GM13977 (cell line): ENCODE data around the gene PLAAT2.

ENCODE experiments used
- DNase-seq: peaks from one replicate; pipeline ENCODE4 v3.0.0; 2012; ENCODE audit warnings: low spot score
- CTCF ChIP-seq: IDR thresholded peaks from 2 replicates; pipeline ENCODE4 v1.5.1; 2012; ENCODE audit warnings: mild to moderate bottlenecking, control low read depth; ENCODE audit not compliant: insufficient read depth; ENCODE audit errors: extremely low read depth, missing control alignments
- in situ Hi-C: fragments of 300-500 bp; cut with MboI; formaldehyde crosslinking; loops from one replicate; pipeline ENCODE4 v1.12.0; 2022; ENCODE audit warnings: low sequenced_read_pairs, low pct_unique_long_range_greater_than_20kb, mixed read lengths, inconsistent platforms; ENCODE audit not compliant: unreplicated experiment

PLAAT2 gene

GRCh38 chr11:63507511-63507910, 55.7 kb downstream of the PLAAT2 start:
- in situ Hi-C loops, result no loop called here
- no peak for TF ChIP-seq CTCF
- no peak for DNase-seq

GRCh38 chr11:63506876-63507275, 56.3 kb downstream of the PLAAT2 start:
- DNase-seq, result no peak
- in situ Hi-C loops, result no loop called here
- TF ChIP-seq CTCF, result no peak

GRCh38 chr11:63505857-63506528, 57.2 kb downstream of the PLAAT2 start, which contains the start of gene LGALS12:
LGALS12 (plus strand) TSS chr11:63506084; CDS start chr11:63506459, 375 bp downstream.
- in situ Hi-C loops, result no loop called here
- TF ChIP-seq CTCF, result no peak

GRCh38 chr11:63504933-63505586, 58.1 kb downstream of the PLAAT2 start:
- no peak for TF ChIP-seq CTCF
- no peak for DNase-seq
- in situ Hi-C loops, result no loop called here

More at GRCh38 chr11:63505857-63506528, 57.2 kb downstream of the PLAAT2 start, which contains the start of gene LGALS12:
- DNase-seq, result no peak

GRCh38 chr11:63504054-63504453, 59.1 kb downstream of the PLAAT2 start:
- DNase-seq, result no peak
- TF ChIP-seq CTCF, result no peak
- in situ Hi-C loops, result no loop called here

GRCh38 chr11:63503492-63503891, 59.7 kb downstream of the PLAAT2 start:
- in situ Hi-C loops, result no loop called here
- TF ChIP-seq CTCF, result no peak
- DNase-seq, result no peak
